Measurements from ENCODE around the gene FGD5.

Gene FGD5

DNA sequence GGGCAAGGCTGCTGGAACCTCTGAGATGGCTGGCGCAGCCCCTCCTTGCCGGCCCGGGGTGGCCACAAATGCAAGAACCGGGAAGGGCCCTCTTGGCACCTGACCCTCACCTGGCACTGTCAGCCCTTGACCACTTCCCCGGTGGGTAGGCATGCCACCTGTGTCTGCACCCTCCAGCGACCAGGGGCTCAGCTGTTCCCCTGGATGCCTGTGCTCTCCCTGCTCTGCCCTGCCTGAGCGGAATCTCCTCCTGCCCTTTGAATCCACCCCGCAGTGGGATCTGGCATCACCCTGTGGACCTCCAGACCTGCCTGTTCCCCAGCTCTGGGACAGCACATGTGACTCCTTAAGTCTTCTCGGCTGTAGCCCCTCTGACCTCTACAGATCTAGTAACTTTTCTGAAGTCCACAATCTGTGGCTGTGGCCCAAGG, 26.1 kb upstream of the FGD5 start:
- no peak for DNase-seq (ENCODE audit: extremely low spot score)
- POLR2A ChIA-PET = no interaction called here
- CTCF ChIA-PET = interaction anchor here (4.1 to 4.7 kb wide), 2 partner anchors 11 to 128 kb away, joined by 36 to 59 read pairs; no protein-coding TSS in a partner anchor
- TF ChIP-seq, protein P1, sequence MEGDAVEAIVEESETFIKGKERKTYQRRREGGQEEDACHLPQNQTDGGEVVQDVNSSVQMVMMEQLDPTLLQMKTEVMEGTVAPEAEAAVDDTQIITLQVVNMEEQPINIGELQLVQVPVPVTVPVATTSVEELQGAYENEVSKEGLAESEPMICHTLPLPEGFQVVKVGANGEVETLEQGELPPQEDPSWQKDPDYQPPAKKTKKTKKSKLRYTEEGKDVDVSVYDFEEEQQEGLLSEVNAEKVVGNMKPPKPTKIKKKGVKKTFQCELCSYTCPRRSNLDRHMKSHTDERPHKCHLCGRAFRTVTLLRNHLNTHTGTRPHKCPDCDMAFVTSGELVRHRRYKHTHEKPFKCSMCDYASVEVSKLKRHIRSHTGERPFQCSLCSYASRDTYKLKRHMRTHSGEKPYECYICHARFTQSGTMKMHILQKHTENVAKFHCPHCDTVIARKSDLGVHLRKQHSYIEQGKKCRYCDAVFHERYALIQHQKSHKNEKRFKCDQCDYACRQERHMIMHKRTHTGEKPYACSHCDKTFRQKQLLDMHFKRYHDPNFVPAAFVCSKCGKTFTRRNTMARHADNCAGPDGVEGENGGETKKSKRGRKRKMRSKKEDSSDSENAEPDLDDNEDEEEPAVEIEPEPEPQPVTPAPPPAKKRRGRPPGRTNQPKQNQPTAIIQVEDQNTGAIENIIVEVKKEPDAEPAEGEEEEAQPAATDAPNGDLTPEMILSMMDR (IDR thresholded peaks at IDR 0.05; ENCODE audit: control extremely low read depth, extremely low read depth, low read depth, missing control alignments) = no peak

DNA sequence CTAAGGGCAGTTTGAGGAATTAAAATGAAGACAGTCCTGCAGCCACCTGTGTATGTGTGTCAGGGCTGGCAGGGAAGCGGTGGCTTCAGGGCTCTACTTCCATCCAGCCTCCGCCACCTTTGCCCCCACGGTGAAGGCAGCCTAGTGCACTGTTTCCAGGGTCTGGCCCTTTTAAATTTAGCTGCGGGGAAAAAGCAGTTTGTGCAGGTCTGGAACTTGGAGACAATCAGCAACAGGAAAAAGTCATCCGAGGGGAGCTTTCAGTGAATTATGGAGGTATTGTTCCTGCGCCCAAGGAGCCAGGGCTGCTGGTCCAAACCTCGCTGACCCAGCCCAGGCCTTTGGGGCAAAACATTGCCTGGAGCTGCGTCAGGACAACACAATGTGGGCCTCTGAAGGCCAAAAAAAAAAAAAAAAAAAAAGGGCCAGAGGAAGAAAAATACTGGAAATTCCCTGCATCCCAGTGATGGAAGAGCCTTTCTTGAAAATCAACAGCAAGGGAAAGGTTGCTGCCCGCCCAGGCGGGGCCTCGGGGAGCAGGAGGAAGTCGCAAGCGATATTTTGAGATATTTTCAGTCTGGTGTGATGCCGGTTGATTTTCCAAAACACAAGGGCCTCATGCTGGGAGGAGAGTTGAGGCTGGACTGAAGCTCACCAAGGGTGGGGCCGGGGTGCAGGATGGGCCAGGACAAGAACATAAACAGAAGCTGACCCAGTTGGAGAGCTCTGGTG, 25.5 kb upstream of the FGD5 start:
- ChIA-PET POLR2A (no interaction called here), CTCF (interaction anchor here (1.1 to 4.7 kb wide), 4 partner anchors 12 to 589 kb away, joined by 3 to 59 read pairs (median 20); no protein-coding TSS in a partner anchor)
- DNase-seq (ENCODE audit: extremely low spot score) = no peak
- TF ChIP-seq, protein P1 (IDR thresholded peaks at IDR 0.05; ENCODE audit: control extremely low read depth, extremely low read depth, low read depth, missing control alignments) = no peak

DNA sequence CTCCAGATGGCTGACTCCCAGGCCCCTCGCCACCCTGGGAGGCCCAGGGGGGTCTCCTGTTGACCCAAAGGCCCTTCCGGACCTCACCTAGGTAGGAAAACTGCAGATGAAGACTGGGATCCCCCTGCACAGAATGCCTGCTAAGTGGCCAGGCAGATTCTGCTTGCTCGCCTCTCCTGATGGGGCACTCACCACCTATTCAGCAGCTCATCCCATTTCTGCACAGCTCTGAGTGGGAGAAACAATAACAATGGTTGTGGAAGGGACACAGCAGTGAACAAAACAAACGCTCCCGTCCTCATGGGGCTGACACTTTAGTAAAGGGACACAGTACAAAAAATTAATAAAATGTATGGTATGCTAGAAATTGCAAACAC, 24.9 kb upstream of the FGD5 start:
- POLR2A ChIA-PET = no interaction called here
- CTCF ChIA-PET = interaction anchor here (1.1 to 5.1 kb wide), 5 partner anchors 12 to 590 kb away, joined by 3 to 59 read pairs (median 25); no protein-coding TSS in a partner anchor

DNA sequence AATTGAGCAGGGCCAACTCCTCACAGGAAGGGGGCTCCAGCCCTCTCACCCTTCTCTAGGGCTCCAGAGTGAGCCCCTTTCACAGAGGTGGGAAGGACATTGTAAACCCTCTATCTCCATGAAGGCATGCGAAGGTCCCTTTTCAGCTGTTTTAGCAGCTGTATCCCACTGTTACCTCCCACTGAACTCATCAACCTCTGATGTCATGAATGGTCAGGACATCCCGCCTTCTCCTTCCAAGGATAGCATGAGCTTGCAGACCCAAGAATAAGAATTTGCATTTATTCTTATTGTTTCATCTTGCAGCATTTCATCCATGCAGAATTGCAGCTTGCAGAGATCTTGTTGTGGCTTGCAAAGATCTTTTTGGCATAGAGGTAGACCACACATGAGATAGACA, 24.3 kb upstream of the FGD5 start:
- TF ChIP-seq, protein P1 (IDR thresholded peaks at IDR 0.05; ENCODE audit: control extremely low read depth, extremely low read depth, low read depth, missing control alignments) = no peak
- ChIA-PET CTCF (interaction anchor here (1.3 to 5.1 kb wide), 4 partner anchors 10 to 127 kb away, joined by 3 to 59 read pairs (median 15); no protein-coding TSS in a partner anchor), POLR2A (no interaction called here)
- DNase-seq (ENCODE audit: extremely low spot score) = no peak

More for the DNA sequence above, 24.9 kb upstream of the FGD5 start:
- TF ChIP-seq, protein P1 (IDR thresholded peaks at IDR 0.05; ENCODE audit: control extremely low read depth, extremely low read depth, low read depth, missing control alignments) = no peak
- DNase-seq (ENCODE audit: extremely low spot score) = no peak

DNA sequence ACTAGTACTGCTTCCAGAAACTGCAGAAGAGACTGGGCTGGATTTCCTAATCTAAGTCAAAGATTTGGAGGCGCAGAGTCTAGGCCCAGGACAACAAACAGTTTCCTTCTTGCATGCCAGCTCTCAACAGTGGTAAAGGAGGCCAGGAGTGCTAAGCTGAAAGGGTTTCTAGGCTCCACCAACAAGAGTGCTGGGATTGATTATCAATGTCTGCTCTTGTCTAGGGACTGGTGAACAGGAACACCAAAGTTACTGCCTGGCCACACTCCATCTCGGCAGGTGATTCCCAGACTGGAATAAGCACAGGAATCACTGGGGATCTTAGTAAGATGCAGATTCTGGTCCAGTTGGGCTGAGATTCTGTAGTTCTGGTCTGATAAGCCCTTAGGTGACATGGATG, 22.8 kb upstream of the FGD5 start:
- TF ChIP-seq, protein P1 (IDR thresholded peaks at IDR 0.05; ENCODE audit: control extremely low read depth, extremely low read depth, low read depth, missing control alignments) = no peak
- POLR2A ChIA-PET = no interaction called here
- DNase-seq (ENCODE audit: extremely low spot score) = no peak
- CTCF ChIA-PET = interaction anchor here (1.1 to 5.1 kb wide), 5 partner anchors 12 to 130 kb away, joined by 3 to 25 read pairs (median 5); no protein-coding TSS in a partner anchor

DNA sequence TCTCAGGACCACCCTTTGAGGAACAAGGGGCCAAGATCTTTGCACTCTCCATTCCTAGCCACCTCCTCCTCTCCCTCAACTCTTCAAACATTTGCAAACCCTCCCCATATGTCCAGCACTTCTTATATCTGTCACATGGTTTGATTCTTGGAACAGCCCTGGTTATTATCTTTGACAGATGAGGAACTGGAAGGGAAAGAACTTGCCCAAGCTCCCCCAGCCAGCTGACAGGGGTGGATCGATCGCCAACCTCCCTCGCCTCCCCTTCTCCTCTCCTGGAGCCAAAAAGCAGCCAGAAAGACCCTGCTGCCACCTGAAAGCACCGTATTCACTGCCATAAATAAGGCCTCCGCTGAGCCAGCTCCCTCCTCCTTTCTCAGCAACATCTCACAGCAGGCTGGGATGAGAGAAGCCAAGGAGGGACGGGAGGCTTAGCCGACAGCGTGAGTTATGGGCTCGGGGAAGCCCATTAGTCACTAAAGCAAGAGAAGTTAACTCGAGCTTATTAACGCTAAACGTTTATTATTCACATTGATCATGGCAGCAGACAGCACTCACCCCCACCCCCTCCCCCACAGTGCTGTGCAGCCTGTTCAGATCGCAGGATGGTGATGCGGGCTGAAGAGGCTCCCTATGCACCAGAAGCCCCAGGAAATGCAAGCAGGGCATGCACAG, 22.2 kb upstream of the FGD5 start:
- POLR2A ChIA-PET = no interaction called here
- no peak for DNase-seq (ENCODE audit: extremely low spot score)
- CTCF ChIA-PET = interaction anchor here (0.7 to 5.1 kb wide), 5 partner anchors 15 to 129 kb away, joined by 3 to 25 read pairs (median 4); no protein-coding TSS in a partner anchor
- TF ChIP-seq, protein P1 (IDR thresholded peaks at IDR 0.05; ENCODE audit: control extremely low read depth, extremely low read depth, low read depth, missing control alignments) = no peak
